DOHH2 (cell line): Measurements from ENCODE around the gene TRMT44.

Experiments
- H3F3A ChIP-seq: fragments of 200-600 bp; sonication (generic), shearing (Covaris generic); 2 replicates; pipeline ENCODE4 v1.6.0; 2016; ENCODE audit warnings: antibody characterized with exemption, mild to moderate bottlenecking; ENCODE audit not compliant: control insufficient read depth, insufficient read depth
- H3K27ac ChIP-seq: fragments of 200-600 bp; sonication (generic); 2 replicates; pipeline ENCODE4 v1.5.1; 2014; ENCODE audit warnings: low read depth, mild to moderate bottlenecking, low read length, moderate library complexity
- H3K27me3 ChIP-seq: fragments of 200-600 bp; sonication (generic); 2 replicates; pipeline ENCODE4 v1.6.1; 2014; ENCODE audit warnings: mild to moderate bottlenecking, low read length, mixed read lengths; ENCODE audit not compliant: control insufficient read depth
- H3K36me3 ChIP-seq: fragments of 200-600 bp; sonication (generic); 2 replicates; pipeline ENCODE4 v1.6.1; 2014; ENCODE audit warnings: mild to moderate bottlenecking, low read length, moderate library complexity, mixed read lengths; ENCODE audit not compliant: control insufficient read depth
- H3K4me1 ChIP-seq: fragments of 200-600 bp; sonication (generic); 2 replicates; pipeline ENCODE4 v1.6.1; 2014; ENCODE audit warnings: mild to moderate bottlenecking, low read length, mixed read lengths; ENCODE audit not compliant: control insufficient read depth
- H3K4me2 ChIP-seq: fragments of 200-600 bp; sonication (generic); 2 replicates; pipeline ENCODE4 v1.6.0; 2014; ENCODE audit warnings: mild to moderate bottlenecking, low read length, moderate library complexity
- H3K4me3 ChIP-seq: fragments of 200-600 bp; sonication (generic); 2 replicates; pipeline ENCODE4 v1.5.1; 2014; ENCODE audit warnings: mild to moderate bottlenecking, low read length, mixed read lengths
- H3K79me2 ChIP-seq: fragments of 200-600 bp; sonication (generic); 2 replicates; pipeline ENCODE4 v1.6.1; 2014; ENCODE audit warnings: mild to moderate bottlenecking, low read length, mixed read lengths; ENCODE audit not compliant: control insufficient read depth
- H3K9me2 ChIP-seq: fragments of 200-600 bp; sonication (generic); replicated peaks from 2 replicates; pipeline ENCODE4 v1.6.1; 2014; ENCODE audit warnings: mild to moderate bottlenecking, low read length, mixed read lengths; ENCODE audit not compliant: control insufficient read depth
- H3K9me3 ChIP-seq: fragments of 200-600 bp; sonication (generic); 2 replicates; pipeline ENCODE4 v1.6.1; 2014; ENCODE audit warnings: antibody characterized with exemption, low read length, mixed read lengths; ENCODE audit not compliant: control insufficient read depth, insufficient read depth
- H4K20me1 ChIP-seq: fragments of 200-600 bp; sonication (generic); 2 replicates; pipeline ENCODE4 v1.6.0; 2014; ENCODE audit warnings: low read depth, mild to moderate bottlenecking, antibody characterized with exemption, low read length, moderate library complexity; ENCODE audit not compliant: control insufficient read depth, insufficient read depth
- CTCF ChIP-seq: fragments of 200-600 bp; sonication (generic); IDR thresholded peaks from one replicate; pipeline ENCODE4 v1.5.1; 2014; ENCODE audit warnings: antibody characterized with exemption, mild to moderate bottlenecking, low read depth, low read length; ENCODE audit not compliant: poor library complexity, severe bottlenecking
- EZH2phosphoT487 ChIP-seq: fragments of 200-600 bp; sonication (generic); IDR thresholded peaks from 2 replicates; pipeline ENCODE4 v1.6.1; 2017; ENCODE audit warnings: borderline replicate concordance, mild to moderate bottlenecking, antibody characterized with exemption, low read length, moderate library complexity, mixed read lengths

TRMT44 gene

GRCh38 chr4:8422786-8423185, 17.8 kb upstream of the TRMT44 start:
- Histone ChIP-seq H3K27ac (no peak overlapping the region), H3K9me3 (no peaks in the 10 kb centered on the region), H3F3A (no peaks in the 10 kb centered on the region), H3K27me3 (no peaks in the 10 kb centered on the region), H3K4me2 (no peak overlapping the region), H3K36me3 (no peaks in the 10 kb centered on the region), H3K9me2 (no peaks in the 10 kb centered on the region), H3K4me1 (peaks cover 7% of the 10 kb centered on the region), H3K4me3 (no peak overlapping the region), H3K79me2 (peaks cover 8% of the 10 kb centered on the region), H4K20me1 (no peaks in the 10 kb centered on the region)
- TF ChIP-seq CTCF: no peak
- TF ChIP-seq EZH2phosphoT487: no peak

DNA sequence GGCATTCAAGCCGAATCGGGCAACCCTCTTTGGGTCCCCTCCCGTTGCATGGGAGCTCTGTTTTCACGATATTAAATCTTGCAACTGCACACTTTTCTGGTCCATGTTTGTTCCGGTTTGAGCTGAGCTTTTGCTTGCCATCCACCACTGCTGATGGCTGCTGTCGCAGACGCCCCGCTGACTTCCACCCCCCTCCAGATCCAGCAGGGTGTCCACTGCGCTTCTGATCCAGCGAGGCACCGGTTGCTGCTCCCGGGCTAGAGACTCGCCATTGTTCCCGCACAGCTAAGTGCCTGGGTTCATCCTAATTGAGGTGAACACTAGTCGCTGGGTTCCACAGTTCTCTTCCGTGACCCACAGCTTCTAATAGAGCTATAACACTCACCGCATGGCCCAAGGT, 13.3 kb upstream of the TRMT44 start:
- Histone ChIP-seq H3K4me3 (peak overlapping the region; percentile 92), H3K4me1 (peaks cover 11% of the 10 kb centered on the region), H3K27me3 (no peaks in the 10 kb centered on the region), H3K36me3 (no peaks in the 10 kb centered on the region), H3K4me2 (peak overlapping the region; percentile 99), H3K9me3 (no peaks in the 10 kb centered on the region), H3F3A (peaks cover 3% of the 10 kb centered on the region; the same call in 1 of the 2 replicates), H4K20me1 (no peaks in the 10 kb centered on the region), H3K9me2 (no peaks in the 10 kb centered on the region), H3K79me2 (peaks cover 9% of the 10 kb centered on the region), H3K27ac (no peak overlapping the region)
- no peak for TF ChIP-seq EZH2phosphoT487
- no peak for TF ChIP-seq CTCF

DNA sequence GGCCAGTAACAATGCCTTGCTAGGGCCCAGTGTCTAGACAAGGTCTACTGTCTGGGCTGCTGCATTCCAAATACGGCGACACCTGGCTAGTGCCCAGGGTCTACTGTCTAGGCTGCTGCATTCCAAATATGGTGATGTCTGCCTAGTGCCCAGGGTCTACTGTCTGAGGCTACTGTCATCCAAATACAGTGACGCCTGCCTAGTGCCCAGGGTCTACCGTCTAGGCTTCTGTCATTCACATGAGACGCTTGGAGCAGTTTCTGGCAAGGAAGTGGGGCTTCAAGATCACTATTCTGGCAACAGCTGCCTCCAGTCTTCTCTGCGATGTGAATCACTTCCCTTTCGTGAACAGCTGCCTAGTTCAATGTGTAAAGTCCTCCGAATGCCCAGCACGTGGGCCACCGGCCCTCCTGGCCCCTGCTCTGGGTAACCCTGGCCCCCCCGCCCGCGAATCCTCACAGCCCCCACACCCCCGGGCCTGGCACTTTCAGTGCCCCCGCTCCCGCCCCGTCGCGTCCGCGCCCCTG, 12.8 kb upstream of the TRMT44 start:
- peak overlapping the region; percentile 92 for H3K4me3 ChIP-seq
- peak overlapping the region; percentile 99 for H3K4me2 ChIP-seq
- peaks cover 3% of the 10 kb centered on the region; the same call in 1 of the 2 replicates for H3F3A ChIP-seq
- H3K9me2 ChIP-seq: no peaks in the 10 kb centered on the region
- H4K20me1 ChIP-seq: no peaks in the 10 kb centered on the region
- H3K79me2 ChIP-seq: peaks cover 9% of the 10 kb centered on the region
- H3K4me1 ChIP-seq: peaks cover 11% of the 10 kb centered on the region
- TF ChIP-seq EZH2phosphoT487: no peak
- TF ChIP-seq CTCF: no peak
- H3K9me3 ChIP-seq: no peaks in the 10 kb centered on the region
- no peaks in the 10 kb centered on the region for H3K36me3 ChIP-seq
- H3K27me3 ChIP-seq: no peaks in the 10 kb centered on the region
- no peak overlapping the region for H3K27ac ChIP-seq
